Astrocyte (in vitro differentiated cells and primary cell): Measurements from ENCODE around the gene SLC44A1. TPM values are rescaled to one million over a fixed set of nuclear protein-coding genes. Genes with fewer than 3 reads are reported as not detected.

Experiments used
- DNase-seq: peaks from one replicate; pipeline ENCODE4 v3.0.0-alpha.2; 2010; ENCODE audit warnings: low read depth
- FAIRE-seq: peaks from 2 replicates; lab custom pipeline; 2011; peaks lifted over from hg19 to GRCh38; lab: Jason Lieb, UNC
- H2AFZ ChIP-seq: 2 replicates; pipeline ENCODE4 v1.6.0; 2012; ENCODE audit warnings: low read depth, low read length, inconsistent platforms
- H3K27ac ChIP-seq: 2 replicates; pipeline ENCODE4 v1.5.1; 2011; ENCODE audit warnings: low read depth, low read length, inconsistent platforms
- H3K27me3 ChIP-seq: 2 replicates; pipeline ENCODE4 v1.6.0; 2011; ENCODE audit warnings: low read length, inconsistent platforms; ENCODE audit not compliant: insufficient read depth
- H3K36me3 ChIP-seq: 2 replicates; pipeline ENCODE4 v1.5.1; 2011; ENCODE audit warnings: low read length, inconsistent platforms; ENCODE audit not compliant: insufficient read depth
- H3K4me1 ChIP-seq: 2 replicates; pipeline ENCODE4 v1.5.1; 2011; ENCODE audit warnings: low read length, inconsistent platforms; ENCODE audit not compliant: insufficient read depth
- H3K4me2 ChIP-seq: 2 replicates; pipeline ENCODE4 v1.6.0; 2012; ENCODE audit warnings: low read length, inconsistent platforms
- H3K4me3 ChIP-seq: 2 replicates; pipeline ENCODE4 v1.5.1; 2011; ENCODE audit warnings: low read depth, mild to moderate bottlenecking, low read length, inconsistent platforms; ENCODE audit not compliant: insufficient read depth
- H3K79me2 ChIP-seq: 2 replicates; pipeline ENCODE4 v1.6.0; 2012; ENCODE audit warnings: mild to moderate bottlenecking, low read length, inconsistent platforms; ENCODE audit not compliant: insufficient read depth
- H3K9ac ChIP-seq: 2 replicates; pipeline ENCODE4 v1.6.0; 2012; ENCODE audit warnings: mild to moderate bottlenecking, low read length, inconsistent platforms
- H3K9me3 ChIP-seq: 2 replicates; pipeline ENCODE4 v1.5.1; 2012; ENCODE audit warnings: low read depth, mild to moderate bottlenecking, low read length, inconsistent platforms; ENCODE audit not compliant: insufficient read depth
- H4K20me1 ChIP-seq: 2 replicates; pipeline ENCODE4 v1.6.0; 2012; ENCODE audit warnings: low read length, inconsistent platforms; ENCODE audit not compliant: insufficient read depth
- H3K27ac Mint-ChIP-seq: one replicate; pipeline ENCODE4 v1.8.0; 2021; ENCODE audit warnings: mild to moderate bottlenecking, mixed read lengths; ENCODE audit not compliant: unreplicated experiment
- H3K27me3 Mint-ChIP-seq: one replicate; pipeline ENCODE4 v1.8.0; 2021; ENCODE audit warnings: low read depth, mixed read lengths; ENCODE audit not compliant: unreplicated experiment
- H3K36me3 Mint-ChIP-seq: one replicate; pipeline ENCODE4 v1.8.0; 2021; ENCODE audit warnings: low read depth, mixed read lengths; ENCODE audit not compliant: unreplicated experiment
- H3K4me1 Mint-ChIP-seq: one replicate; pipeline ENCODE4 v1.8.0; 2021; ENCODE audit warnings: low read depth, mixed read lengths; ENCODE audit not compliant: unreplicated experiment
- H3K4me3 Mint-ChIP-seq: one replicate; pipeline ENCODE4 v1.8.0; 2021; ENCODE audit warnings: mild to moderate bottlenecking, moderate library complexity, mixed read lengths; ENCODE audit not compliant: unreplicated experiment
- H3K9me3 Mint-ChIP-seq: one replicate; pipeline ENCODE4 v1.8.0; 2021; ENCODE audit warnings: mild to moderate bottlenecking, mixed read lengths; ENCODE audit not compliant: unreplicated experiment
- EZH2 ChIP-seq: IDR thresholded peaks from 2 replicates; pipeline ENCODE4 v1.6.1; 2012; ENCODE audit warnings: mild to moderate bottlenecking, low read length, inconsistent platforms; ENCODE audit not compliant: insufficient read depth
- total RNA-seq: library from RNA; stranded (reverse); gene quantifications from 2 replicates; pipeline ENCODE4 v1.2.1, GENCODE V29; 2021
- TF ChIP-seq, protein P1 (sequence below): IDR thresholded peaks from 2 replicates; pipeline ENCODE4 v1.5.1; 2011; ENCODE audit warnings: low read depth, mild to moderate bottlenecking, inconsistent platforms, low read length, moderate library complexity; ENCODE audit not compliant: insufficient read depth

The SLC44A1 gene
- total RNA-seq, 1 donor from 2014 or later = 43.8 TPM

- H3K27ac ChIP-seq = no peak overlapping the region
- no peak overlapping the region for H3K4me3 ChIP-seq
- peaks cover 2% of the 10 kb centered on the region for H3K4me1 Mint-ChIP-seq
- no peak overlapping the region for H3K9ac ChIP-seq
- TF ChIP-seq, protein P1, sequence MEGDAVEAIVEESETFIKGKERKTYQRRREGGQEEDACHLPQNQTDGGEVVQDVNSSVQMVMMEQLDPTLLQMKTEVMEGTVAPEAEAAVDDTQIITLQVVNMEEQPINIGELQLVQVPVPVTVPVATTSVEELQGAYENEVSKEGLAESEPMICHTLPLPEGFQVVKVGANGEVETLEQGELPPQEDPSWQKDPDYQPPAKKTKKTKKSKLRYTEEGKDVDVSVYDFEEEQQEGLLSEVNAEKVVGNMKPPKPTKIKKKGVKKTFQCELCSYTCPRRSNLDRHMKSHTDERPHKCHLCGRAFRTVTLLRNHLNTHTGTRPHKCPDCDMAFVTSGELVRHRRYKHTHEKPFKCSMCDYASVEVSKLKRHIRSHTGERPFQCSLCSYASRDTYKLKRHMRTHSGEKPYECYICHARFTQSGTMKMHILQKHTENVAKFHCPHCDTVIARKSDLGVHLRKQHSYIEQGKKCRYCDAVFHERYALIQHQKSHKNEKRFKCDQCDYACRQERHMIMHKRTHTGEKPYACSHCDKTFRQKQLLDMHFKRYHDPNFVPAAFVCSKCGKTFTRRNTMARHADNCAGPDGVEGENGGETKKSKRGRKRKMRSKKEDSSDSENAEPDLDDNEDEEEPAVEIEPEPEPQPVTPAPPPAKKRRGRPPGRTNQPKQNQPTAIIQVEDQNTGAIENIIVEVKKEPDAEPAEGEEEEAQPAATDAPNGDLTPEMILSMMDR = no peak
- TF ChIP-seq EZH2 = no peak
- no peaks in the 10 kb centered on the region for H3K36me3 ChIP-seq
- DNase-seq (no peak), FAIRE-seq (no peak)
- no peaks in the 10 kb centered on the region for H3K79me2 ChIP-seq
- H3K4me3 Mint-ChIP-seq = no peak overlapping the region
- H3K9me3 ChIP-seq = no peaks in the 10 kb centered on the region
- no peaks in the 10 kb centered on the region for H3K9me3 Mint-ChIP-seq
- H2AFZ ChIP-seq = no peak overlapping the region
- H3K27me3 Mint-ChIP-seq = no peaks in the 10 kb centered on the region
- H3K4me1 ChIP-seq = no peaks in the 10 kb centered on the region
- no peak overlapping the region for H3K27ac Mint-ChIP-seq
- H3K27me3 ChIP-seq = no peaks in the 10 kb centered on the region
- no peak overlapping the region for H3K4me2 ChIP-seq
- no peaks in the 10 kb centered on the region for H4K20me1 ChIP-seq
- no peaks in the 10 kb centered on the region for H3K36me3 Mint-ChIP-seq
These were observed 176.7 kb downstream of the SLC44A1 start for GRCh38 chr9:105421154-105421553.

- H3K4me2 ChIP-seq = no peak overlapping the region
- H3K4me1 ChIP-seq = no peaks in the 10 kb centered on the region
- H3K36me3 ChIP-seq = no peaks in the 10 kb centered on the region
- no peaks in the 10 kb centered on the region for H3K36me3 Mint-ChIP-seq
- H3K9ac ChIP-seq = no peak overlapping the region
- no peak overlapping the region for H3K4me3 Mint-ChIP-seq
- no peaks in the 10 kb centered on the region for H3K27me3 Mint-ChIP-seq
- H3K27ac ChIP-seq = no peak overlapping the region
- FAIRE-seq = no peak
- H3K79me2 ChIP-seq = no peaks in the 10 kb centered on the region
- H3K27me3 ChIP-seq = no peaks in the 10 kb centered on the region
- H3K4me1 Mint-ChIP-seq = peaks cover 2% of the 10 kb centered on the region
- H3K4me3 ChIP-seq = no peak overlapping the region
- no peak overlapping the region for H2AFZ ChIP-seq
- TF ChIP-seq EZH2 = no peak
- TF ChIP-seq, protein P1 = no peak
- no peak for DNase-seq
- H3K9me3 Mint-ChIP-seq = no peaks in the 10 kb centered on the region
- no peak overlapping the region for H3K27ac Mint-ChIP-seq
- no peaks in the 10 kb centered on the region for H3K9me3 ChIP-seq
- no peaks in the 10 kb centered on the region for H4K20me1 ChIP-seq
These were observed 177.4 kb downstream of the SLC44A1 start for GRCh38 chr9:105421864-105422263.

- Histone ChIP-seq H3K79me2 (no peaks in the 10 kb centered on the region), H3K4me1 (no peaks in the 10 kb centered on the region), H3K27me3 (no peaks in the 10 kb centered on the region), H3K9me3 (no peaks in the 10 kb centered on the region), H3K4me3 (no peak overlapping the region), H2AFZ (no peak overlapping the region), H4K20me1 (no peaks in the 10 kb centered on the region), H3K9ac (no peak overlapping the region), H3K4me2 (no peak overlapping the region), H3K36me3 (no peaks in the 10 kb centered on the region), H3K27ac (no peak overlapping the region)
- H3K27me3 Mint-ChIP-seq = no peaks in the 10 kb centered on the region
- FAIRE-seq (no peak), DNase-seq (no peak)
- no peak overlapping the region for H3K4me3 Mint-ChIP-seq
- no peak for TF ChIP-seq EZH2
- TF ChIP-seq, protein P1 = peak; percentile 55
- H3K9me3 Mint-ChIP-seq = no peaks in the 10 kb centered on the region
- H3K4me1 Mint-ChIP-seq = no peaks in the 10 kb centered on the region
- H3K36me3 Mint-ChIP-seq = no peaks in the 10 kb centered on the region
- no peak overlapping the region for H3K27ac Mint-ChIP-seq
These were observed 181.5 kb downstream of the SLC44A1 start for GRCh38 chr9:105425816-105426433.
